ENCODE results near the gene HYOU1. TPM values are rescaled to one million over a fixed set of nuclear protein-coding genes. Genes with fewer than 3 reads are reported as not detected.

HYOU1 gene
- total RNA-seq, 1 experiment from 2014 or later: 117 TPM

GRCh38 chr11:119100246-119100970 is 43.4 kb upstream of the HYOU1 start:
- TF ChIP-seq EZH2 (IDR thresholded peaks at IDR 0.05; ENCODE audit: low read depth) (no peak), CTCF (conservative IDR thresholded peaks at IDR 0.05) (peak; percentile 74)
- Histone ChIP-seq H3K27me3 (ENCODE audit: insufficient read depth, low read depth) (no peaks in the 10 kb centered on the region), H3K9me2 (ENCODE audit: insufficient read depth) (no peaks in the 10 kb centered on the region), H3K36me3 (ENCODE audit: low read depth) (peaks cover 16% of the 10 kb centered on the region), H3K9me3 (ENCODE audit: insufficient read depth, low read depth) (no peaks in the 10 kb centered on the region), H3K4me2 (peak overlapping the region; percentile 92), H3K79me2 (ENCODE audit: low read depth) (peaks cover 24% of the 10 kb centered on the region), H3K27ac (no peak overlapping the region), H3K4me1 (replicated peaks; ENCODE audit: insufficient read depth) (peaks cover 25% of the 10 kb centered on the region), H3K4me3 (peak overlapping the region; percentile 79), H4K20me1 (ENCODE audit: insufficient read depth) (no peaks in the 10 kb centered on the region), H2AFZ (peak overlapping the region; percentile 87; the same call in 1 of the 2 replicates), H3F3A (ENCODE audit: insufficient read depth, low read depth) (peaks cover 53% of the 10 kb centered on the region)
- peak in 1 of 2 experiments; percentile 61 for DNase-seq
- ChIA-PET POLR2A (ENCODE audit: unreplicated experiment) (no interaction called here), CTCF (no interaction called here)
- BruUV-seq (replicated peaks): no TSS peak
- intact Hi-C loops (cut with micrococcal nuclease; ENCODE audit: unreplicated experiment): loop anchor here (5.0 kb wide), 2 partner anchors 193 to 217 kb away; partner anchors contain the start of gene MCAM

- peak overlapping the region; percentile 92 for H3K4me2 ChIP-seq
- H3F3A ChIP-seq (ENCODE audit: insufficient read depth, low read depth): peaks cover 53% of the 10 kb centered on the region
- H3K9me3 ChIP-seq (ENCODE audit: insufficient read depth, low read depth): no peaks in the 10 kb centered on the region
- intact Hi-C loops (cut with micrococcal nuclease; ENCODE audit: unreplicated experiment): loop anchor here (5.0 to 10.0 kb wide), 3 partner anchors 192 to 375 kb away; partner anchors contain the start of gene MCAM
- POLR2A ChIA-PET (ENCODE audit: unreplicated experiment): no interaction called here
- peaks cover 29% of the 10 kb centered on the region for H3K79me2 ChIP-seq (ENCODE audit: low read depth)
- no TSS peak for BruUV-seq (replicated peaks)
- CTCF ChIA-PET: no interaction called here
- no peak for DNase-seq
- H3K27ac ChIP-seq: no peak overlapping the region
- peaks cover 25% of the 10 kb centered on the region for H3K4me1 ChIP-seq (replicated peaks; ENCODE audit: insufficient read depth)
- peaks cover 16% of the 10 kb centered on the region for H3K36me3 ChIP-seq (ENCODE audit: low read depth)
- TF ChIP-seq EZH2 (IDR thresholded peaks at IDR 0.05; ENCODE audit: low read depth): no peak
- TF ChIP-seq CTCF (conservative IDR thresholded peaks at IDR 0.05): no peak
- no peak overlapping the region for H2AFZ ChIP-seq
- no peaks in the 10 kb centered on the region for H3K27me3 ChIP-seq (ENCODE audit: insufficient read depth, low read depth)
- peak overlapping the region; percentile 79; the same call in 1 of the 2 replicates for H3K4me3 ChIP-seq
- no peaks in the 10 kb centered on the region for H4K20me1 ChIP-seq (ENCODE audit: insufficient read depth)
- H3K9me2 ChIP-seq (ENCODE audit: insufficient read depth): no peaks in the 10 kb centered on the region
Observed at GRCh38 chr11:119099711-119100110, 42.7 kb upstream of the HYOU1 start.

DNA sequence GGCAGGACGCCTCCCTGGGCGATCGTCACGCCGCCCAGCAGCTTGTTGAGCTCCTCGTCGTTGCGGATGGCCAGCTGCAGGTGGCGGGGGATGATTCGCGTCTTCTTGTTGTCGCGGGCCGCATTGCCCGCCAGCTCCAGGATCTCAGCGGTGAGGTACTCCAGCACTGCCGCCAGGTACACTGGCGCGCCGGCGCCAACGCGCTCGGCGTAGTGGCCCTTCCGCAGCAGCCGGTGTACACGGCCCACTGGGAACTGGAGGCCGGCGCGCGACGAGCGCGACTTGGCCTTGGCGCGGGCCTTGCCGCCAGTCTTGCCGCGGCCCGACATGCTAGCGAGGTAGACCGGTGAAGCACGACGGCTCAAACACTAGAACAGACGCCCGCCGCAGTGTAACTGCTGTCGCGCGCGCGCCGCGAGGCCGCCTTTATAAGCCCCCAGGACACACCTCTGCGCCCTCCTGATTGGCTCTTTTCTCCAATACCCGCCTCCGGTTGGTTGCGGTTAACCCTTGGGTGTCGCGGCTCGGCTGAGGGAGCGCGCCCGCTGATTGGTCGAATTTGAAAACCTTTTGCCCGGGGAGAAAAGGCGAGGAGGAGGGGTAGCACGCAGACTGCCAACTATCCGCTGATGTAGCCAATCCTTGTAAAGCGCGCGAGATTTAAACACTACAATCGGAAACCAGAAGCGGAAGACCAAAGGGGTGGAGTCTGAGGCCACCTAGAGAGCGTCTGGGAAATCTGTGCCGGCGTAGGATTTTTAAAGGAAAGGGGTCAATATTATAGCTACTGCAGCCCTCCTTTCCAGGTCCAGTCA is 38.3 kb upstream of the HYOU1 start:
- H3K27ac ChIP-seq: peak overlapping the region; percentile 48
- H2AFZ ChIP-seq: peak overlapping the region; percentile 86
- H3K79me2 ChIP-seq (ENCODE audit: low read depth): peaks cover 51% of the 10 kb centered on the region
- BruUV-seq (replicated peaks): TSS peak; percentile 58
- peak; percentile 98 to 99 for DNase-seq
- peak overlapping the region; percentile 91 for H3K4me3 ChIP-seq
- H3F3A ChIP-seq (ENCODE audit: insufficient read depth, low read depth): peaks cover 62% of the 10 kb centered on the region; the same call in 1 of the 2 replicates
- no peak for TF ChIP-seq EZH2 (IDR thresholded peaks at IDR 0.05; ENCODE audit: low read depth)
- TF ChIP-seq CTCF (conservative IDR thresholded peaks at IDR 0.05): peak; percentile 27; the same call in 1 of the 2 replicates
- peak overlapping the region; percentile 99 for H3K4me2 ChIP-seq
- peaks cover 18% of the 10 kb centered on the region for H4K20me1 ChIP-seq (ENCODE audit: insufficient read depth)
- H3K27me3 ChIP-seq (ENCODE audit: insufficient read depth, low read depth): no peaks in the 10 kb centered on the region
- peaks cover 32% of the 10 kb centered on the region for H3K36me3 ChIP-seq (ENCODE audit: low read depth)
- H3K4me1 ChIP-seq (replicated peaks; ENCODE audit: insufficient read depth): peaks cover 29% of the 10 kb centered on the region
- intact Hi-C loops (cut with micrococcal nuclease; ENCODE audit: unreplicated experiment): loop anchor here (2.0 to 10.0 kb wide), 5 partner anchors 38 to 380 kb away; partner anchors contain the start of genes HYOU1 and NLRX1
- POLR2A ChIA-PET (ENCODE audit: unreplicated experiment): interaction anchor here (0.5 to 1.7 kb wide), 12 partner anchors 11 to 345 kb away, joined by 3 to 7 read pairs (median 4); partner anchors contain the start of genes C2CD2L, HINFP and VPS11
- no peaks in the 10 kb centered on the region for H3K9me3 ChIP-seq (ENCODE audit: insufficient read depth, low read depth)
- CTCF ChIA-PET: interaction anchor here (0.6 to 0.9 kb wide), 3 partner anchors 10 to 243 kb away, joined by 4 to 10 read pairs (median 6); no protein-coding TSS in a partner anchor
- H3K9me2 ChIP-seq (ENCODE audit: insufficient read depth): no peaks in the 10 kb centered on the region
